ENCODE measurements around the gene SDR42E1.

DNA sequence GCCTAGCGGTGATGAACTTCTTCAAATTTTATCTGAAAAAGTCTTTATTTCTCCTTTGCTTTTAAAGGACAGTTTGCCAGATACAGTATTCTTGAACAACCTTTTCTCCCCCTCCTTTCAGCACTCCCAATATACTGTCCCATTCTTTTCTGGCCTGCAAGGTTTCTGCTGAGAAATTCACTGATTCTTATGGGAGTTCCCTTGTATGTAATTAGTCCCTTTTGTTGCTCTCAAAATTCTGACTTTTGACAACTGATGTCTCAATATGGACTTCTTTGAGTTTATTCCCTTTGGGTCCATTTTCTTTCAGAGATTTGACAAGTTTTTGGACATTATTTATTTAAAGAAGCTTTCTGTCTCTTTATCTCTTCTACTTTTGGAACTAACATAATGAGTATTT lies 39.4 kb downstream of the SDR42E1 start:
- TF ChIP-seq, protein P1, sequence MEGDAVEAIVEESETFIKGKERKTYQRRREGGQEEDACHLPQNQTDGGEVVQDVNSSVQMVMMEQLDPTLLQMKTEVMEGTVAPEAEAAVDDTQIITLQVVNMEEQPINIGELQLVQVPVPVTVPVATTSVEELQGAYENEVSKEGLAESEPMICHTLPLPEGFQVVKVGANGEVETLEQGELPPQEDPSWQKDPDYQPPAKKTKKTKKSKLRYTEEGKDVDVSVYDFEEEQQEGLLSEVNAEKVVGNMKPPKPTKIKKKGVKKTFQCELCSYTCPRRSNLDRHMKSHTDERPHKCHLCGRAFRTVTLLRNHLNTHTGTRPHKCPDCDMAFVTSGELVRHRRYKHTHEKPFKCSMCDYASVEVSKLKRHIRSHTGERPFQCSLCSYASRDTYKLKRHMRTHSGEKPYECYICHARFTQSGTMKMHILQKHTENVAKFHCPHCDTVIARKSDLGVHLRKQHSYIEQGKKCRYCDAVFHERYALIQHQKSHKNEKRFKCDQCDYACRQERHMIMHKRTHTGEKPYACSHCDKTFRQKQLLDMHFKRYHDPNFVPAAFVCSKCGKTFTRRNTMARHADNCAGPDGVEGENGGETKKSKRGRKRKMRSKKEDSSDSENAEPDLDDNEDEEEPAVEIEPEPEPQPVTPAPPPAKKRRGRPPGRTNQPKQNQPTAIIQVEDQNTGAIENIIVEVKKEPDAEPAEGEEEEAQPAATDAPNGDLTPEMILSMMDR (conservative IDR thresholded peaks at IDR 0.05; ENCODE audit: low read length): no peak
- no peak for TF ChIP-seq EZH2phosphoT487 (IDR thresholded peaks at IDR 0.05; ENCODE audit: borderline replicate concordance, low read depth, low read length)

Measured in OCI-LY7 (cell line).